Stomach (tissue), 9 donors: Measurements from ENCODE around the gene SRRM1. TPM values are rescaled to one million over a fixed set of nuclear protein-coding genes. Genes with fewer than 3 reads are reported as not detected.

ENCODE experiments used
- DNase-seq, 2 donors: peaks; one replicate each; pipeline versions ENCODE4 v3.0.0 to v3.0.0-alpha.2; 2013 to 2019
- H3K27ac ChIP-seq, 5 donors: fragments of 200-600 bp in 4 of 5; sonication (generic) in 4 of 5; one replicate each; pipeline ENCODE4 v1.5.1; 2013 to 2019; ENCODE audit warnings: mild to moderate bottlenecking in 1 of 5, moderate library complexity in 1 of 5
- H3K27me3 ChIP-seq, 3 donors: fragments of 200-600 bp; sonication (generic); one replicate each; pipeline ENCODE4 v1.5.1; 2017 to 2019; ENCODE audit warnings: mixed run types in 1 of 3
- H3K36me3 ChIP-seq, 4 donors: fragments of 200-600 bp; sonication (generic); 1 replicate in 3 of 4; 2 replicates in 1 of 4; pipeline ENCODE4 v1.5.1; 2016 to 2019
- H3K4me1 ChIP-seq, 4 donors: fragments of 200-600 bp; sonication (generic); one replicate each; pipeline ENCODE4 v1.5.1; 2016 to 2019
- H3K4me3 ChIP-seq, 4 donors: fragments of 200-600 bp; sonication (generic) in 3 of 4; one replicate each; pipeline ENCODE4 v1.5.1; 2016 to 2019; ENCODE audit warnings: mild to moderate bottlenecking in 1 of 4
- H3K9me3 ChIP-seq, 4 donors: fragments of 200-600 bp; sonication (generic); one replicate each; pipeline ENCODE4 v1.5.1; 2016 to 2019
- CTCF ChIP-seq, 7 experiments: fragments of 450-650 bp in 4 of 7; fragments of 200-600 bp in 3 of 7; sonication (generic) in 3 of 7; IDR thresholded peaks; one replicate each; pipeline ENCODE4 v1.5.1; 2016 to 2019; ENCODE audit warnings: antibody characterized with exemption in 7 of 7, control low read depth in 2 of 7, mild to moderate bottlenecking in 1 of 7
- EP300 ChIP-seq: sonication (generic); formaldehyde crosslinking; IDR thresholded peaks from one replicate; pipeline ENCODE4 v1.6.1; 2017; ENCODE audit warnings: antibody characterized with exemption
- POLR2A ChIP-seq, 4 donors: fragments of 450-650 bp; IDR thresholded peaks; one replicate each; pipeline ENCODE4 v1.6.1; 2016; ENCODE audit warnings: antibody characterized with exemption in 4 of 4, control low read depth in 2 of 4, mild to moderate bottlenecking in 1 of 4, moderate library complexity in 1 of 4
- POLR2AphosphoS5 ChIP-seq, 3 donors: sonication (generic); formaldehyde crosslinking; IDR thresholded peaks; one replicate each; pipeline ENCODE4 v1.6.1; 2016; ENCODE audit warnings: antibody characterized with exemption in 3 of 3
- WGBS, 5 donors: extraction: QIAGEN DNeasy Blood & Tissue Kit in 3 of 5; methylation state at CpG; one replicate each; pipeline versions ENCODE4 v1.1.5 to v1.1.7; 2013 to 2018; 5-methylcytosine and 5-hydroxymethylcytosine counted together
- intact Hi-C: fragments of 100-400 bp; cut with DNase I; formaldehyde crosslinking; loops from one replicate; pipeline ENCODE4 v1.15.1; 2023; ENCODE audit warnings: low total_unique reads
- polyA plus RNA-seq, 3 donors: library from polyadenylated mRNA; stranded (reverse); fragments of 200-250 nt; gene quantifications; one replicate each; pipeline ENCODE4 v1.2.3, GENCODE V29; 2013
- total RNA-seq, 5 donors: library from RNA; depleted of rRNA; stranded (reverse); fragments of >200 nt; gene quantifications; one replicate each; pipeline versions ENCODE4 v1.1.0 to v1.2.3, GENCODE V29; 2014 to 2016
- donor health status: healthy with polysubstance abuse.
- donor health status: Bipolar disorder and iron deficiency.
- donor health status: healthy.

The SRRM1 gene
- total and polyA plus RNA-seq, 8 donors, result 21.2 to 149 (median 104) TPM

GRCh38 chr1:24621121-24621520, 22.0 kb upstream of the SRRM1 start:
- no peaks in the 10 kb centered on the region for H3K27me3 ChIP-seq
- H3K4me1 ChIP-seq, result no peaks in the 10 kb centered on the region
- no peaks in the 10 kb centered on the region for H3K9me3 ChIP-seq
- intact Hi-C loops, result no loop called here
- TF ChIP-seq POLR2A (IDR thresholded peaks at IDR 0.05), result no peak
- TF ChIP-seq CTCF (IDR thresholded peaks at IDR 0.05), result no peak
- TF ChIP-seq EP300, result no peak
- TF ChIP-seq POLR2AphosphoS5 (IDR thresholded peaks at IDR 0.05), result no peak
- H3K4me3 ChIP-seq, result no peak overlapping the region
- no peak overlapping the region for H3K27ac ChIP-seq
- DNase-seq, result no peak
- no peaks in the 10 kb centered on the region for H3K36me3 ChIP-seq
- WGBS, 5 donors, result 82 to 92% (median 88%) methylated on average over 5 of the region's 5 CpGs

GRCh38 chr1:24622218-24622617, 20.9 kb upstream of the SRRM1 start:
- Histone ChIP-seq H3K4me1 (no peaks in the 10 kb centered on the region), H3K9me3 (no peaks in the 10 kb centered on the region), H3K36me3 (no peaks in the 10 kb centered on the region), H3K27me3 (no peaks in the 10 kb centered on the region), H3K27ac (no peak overlapping the region), H3K4me3 (no peak overlapping the region)
- WGBS, 5 donors, result 27 to 48% (median 34%) methylated on average over 4 of the region's 4 CpGs
- no peak for DNase-seq
- intact Hi-C loops, result no loop called here
- TF ChIP-seq POLR2AphosphoS5 (IDR thresholded peaks at IDR 0.05), result no peak
- no peak for TF ChIP-seq POLR2A (IDR thresholded peaks at IDR 0.05)
- no peak for TF ChIP-seq EP300
- TF ChIP-seq CTCF (IDR thresholded peaks at IDR 0.05), result no peak

- peak; percentile 20 to 42 for DNase-seq
- 84 to 95% (median 91%) methylated on average over 1 of the region's 1 CpG for WGBS, 5 donors
- no peaks in the 10 kb centered on the region for H3K36me3 ChIP-seq
- TF ChIP-seq CTCF (IDR thresholded peaks at IDR 0.05), result no peak
- peak in 1 of 3 donors; percentile 18 for TF ChIP-seq POLR2AphosphoS5 (IDR thresholded peaks at IDR 0.05)
- no peak for TF ChIP-seq EP300
- H3K4me3 ChIP-seq, result no peak overlapping the region
- no peak overlapping the region for H3K27ac ChIP-seq
- intact Hi-C loops, result no loop called here
- no peaks in the 10 kb centered on the region for H3K9me3 ChIP-seq
- peaks cover 0 to 18% (median 7%) of the 10 kb centered on the region in 4 donors for H3K4me1 ChIP-seq
- no peaks in the 10 kb centered on the region for H3K27me3 ChIP-seq
These were observed 10.3 kb upstream of the SRRM1 start for GRCh38 chr1:24632832-24633175.

- WGBS, 5 donors, result 11 to 19% (median 14%) methylated on average over 4 of the region's 4 CpGs
- peak in 1 of 2 donors; percentile 87 for DNase-seq
- H3K9me3 ChIP-seq, result no peaks in the 10 kb centered on the region
- TF ChIP-seq POLR2AphosphoS5 (IDR thresholded peaks at IDR 0.05) (peak in 1 of 3 donors; percentile 70), CTCF (IDR thresholded peaks at IDR 0.05) (peak in 5 of 7 experiments; percentile 28 to 69 (median 48)), EP300 (no peak), POLR2A (IDR thresholded peaks at IDR 0.05) (no peak)
- no peak overlapping the region for H3K27ac ChIP-seq
- peaks cover 0 to 21% (median 7%) of the 10 kb centered on the region in 4 donors for H3K4me1 ChIP-seq
- no peaks in the 10 kb centered on the region for H3K36me3 ChIP-seq
- no peak overlapping the region for H3K4me3 ChIP-seq
- H3K27me3 ChIP-seq, result no peaks in the 10 kb centered on the region
- intact Hi-C loops, result no loop called here
These were observed 7.8 kb upstream of the SRRM1 start for GRCh38 chr1:24635195-24635843.
